ENCODE data around the gene FBF1. TPM values are rescaled to one million over a fixed set of nuclear protein-coding genes. Genes with fewer than 3 reads are reported as not detected.
A peak's percentile ranks its signal among the peaks of the same experiment; 100 is the strongest.

FBF1 gene
- total RNA-seq, 1 experiment from 2014 or later: 22.8 TPM

DNA sequence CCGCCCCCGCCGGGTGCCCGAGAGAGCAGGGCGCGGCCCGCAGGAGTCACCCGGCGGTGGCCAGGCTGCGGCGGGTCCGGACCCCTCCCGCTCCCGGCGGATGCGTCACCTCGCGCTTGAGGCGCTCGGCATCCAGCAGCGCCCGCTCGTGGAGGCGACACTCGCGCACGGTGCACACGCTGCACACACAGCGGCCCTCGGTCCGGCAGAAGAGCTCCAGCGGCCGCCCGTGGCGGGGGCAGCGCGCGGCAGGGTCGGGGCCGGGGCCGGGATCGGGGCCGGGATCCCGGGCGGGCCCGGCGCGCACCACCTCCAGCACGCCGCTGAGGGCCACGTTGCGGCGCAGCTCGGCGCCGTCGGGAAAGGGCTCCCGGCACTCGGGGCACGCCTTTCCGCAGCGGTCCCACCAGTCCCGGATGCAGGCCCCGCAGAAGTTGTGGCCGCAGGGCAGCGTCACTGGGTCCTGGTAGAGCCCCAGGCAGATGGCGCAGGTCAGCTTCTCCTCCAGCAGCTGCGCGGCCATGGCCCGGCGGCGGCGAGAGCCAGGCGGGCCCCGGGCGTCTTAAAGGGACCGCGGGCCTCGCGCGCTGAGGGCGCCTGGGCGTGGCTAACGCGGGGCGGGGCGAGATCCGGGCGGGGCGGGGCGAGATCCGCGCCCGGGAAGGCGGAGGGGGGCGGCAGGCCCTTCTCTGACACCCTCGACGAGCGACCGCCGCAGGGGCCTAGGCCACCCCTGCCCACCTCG, 44.3 kb downstream of the FBF1 start, which contains the start of gene TRIM65 (continued):
- TF ChIP-seq CTCF (IDR thresholded peaks at IDR 0.05 in 2 of 3, conservative IDR thresholded peaks at IDR 0.05 in 1 of 3; ENCODE audit: borderline replicate concordance in 1 of 3, insufficient read depth in 1 of 3, low read depth in 2 of 3, low read length in 2 of 3) (peak in 1 of 3 experiments; percentile 0; a peak in 1 of 6 replicates), SIN3A (IDR thresholded peaks at IDR 0.05; ENCODE audit: low read depth) (peak; percentile 89), SRF (IDR thresholded peaks at IDR 0.05; ENCODE audit: low read depth) (no peak), EGR1 (IDR thresholded peaks at IDR 0.05; ENCODE audit: low read depth) (no peak), CBX3 (IDR thresholded peaks at IDR 0.05; ENCODE audit: low read depth) (no peak), EZH2phosphoT487 (IDR thresholded peaks at IDR 0.05; ENCODE audit: borderline replicate concordance) (no peak), SP1 (IDR thresholded peaks at IDR 0.05; ENCODE audit: low read depth) (no peak; the same call in 1 of the 2 replicates)
- TF ChIP-seq, protein P1, sequence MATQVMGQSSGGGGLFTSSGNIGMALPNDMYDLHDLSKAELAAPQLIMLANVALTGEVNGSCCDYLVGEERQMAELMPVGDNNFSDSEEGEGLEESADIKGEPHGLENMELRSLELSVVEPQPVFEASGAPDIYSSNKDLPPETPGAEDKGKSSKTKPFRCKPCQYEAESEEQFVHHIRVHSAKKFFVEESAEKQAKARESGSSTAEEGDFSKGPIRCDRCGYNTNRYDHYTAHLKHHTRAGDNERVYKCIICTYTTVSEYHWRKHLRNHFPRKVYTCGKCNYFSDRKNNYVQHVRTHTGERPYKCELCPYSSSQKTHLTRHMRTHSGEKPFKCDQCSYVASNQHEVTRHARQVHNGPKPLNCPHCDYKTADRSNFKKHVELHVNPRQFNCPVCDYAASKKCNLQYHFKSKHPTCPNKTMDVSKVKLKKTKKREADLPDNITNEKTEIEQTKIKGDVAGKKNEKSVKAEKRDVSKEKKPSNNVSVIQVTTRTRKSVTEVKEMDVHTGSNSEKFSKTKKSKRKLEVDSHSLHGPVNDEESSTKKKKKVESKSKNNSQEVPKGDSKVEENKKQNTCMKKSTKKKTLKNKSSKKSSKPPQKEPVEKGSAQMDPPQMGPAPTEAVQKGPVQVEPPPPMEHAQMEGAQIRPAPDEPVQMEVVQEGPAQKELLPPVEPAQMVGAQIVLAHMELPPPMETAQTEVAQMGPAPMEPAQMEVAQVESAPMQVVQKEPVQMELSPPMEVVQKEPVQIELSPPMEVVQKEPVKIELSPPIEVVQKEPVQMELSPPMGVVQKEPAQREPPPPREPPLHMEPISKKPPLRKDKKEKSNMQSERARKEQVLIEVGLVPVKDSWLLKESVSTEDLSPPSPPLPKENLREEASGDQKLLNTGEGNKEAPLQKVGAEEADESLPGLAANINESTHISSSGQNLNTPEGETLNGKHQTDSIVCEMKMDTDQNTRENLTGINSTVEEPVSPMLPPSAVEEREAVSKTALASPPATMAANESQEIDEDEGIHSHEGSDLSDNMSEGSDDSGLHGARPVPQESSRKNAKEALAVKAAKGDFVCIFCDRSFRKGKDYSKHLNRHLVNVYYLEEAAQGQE (IDR thresholded peaks at IDR 0.05; ENCODE audit: low read depth): no peak
- TF ChIP-seq, protein P2, sequence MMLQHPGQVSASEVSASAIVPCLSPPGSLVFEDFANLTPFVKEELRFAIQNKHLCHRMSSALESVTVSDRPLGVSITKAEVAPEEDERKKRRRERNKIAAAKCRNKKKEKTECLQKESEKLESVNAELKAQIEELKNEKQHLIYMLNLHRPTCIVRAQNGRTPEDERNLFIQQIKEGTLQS (IDR thresholded peaks at IDR 0.05): no peak
- TF ChIP-seq, protein P3, sequence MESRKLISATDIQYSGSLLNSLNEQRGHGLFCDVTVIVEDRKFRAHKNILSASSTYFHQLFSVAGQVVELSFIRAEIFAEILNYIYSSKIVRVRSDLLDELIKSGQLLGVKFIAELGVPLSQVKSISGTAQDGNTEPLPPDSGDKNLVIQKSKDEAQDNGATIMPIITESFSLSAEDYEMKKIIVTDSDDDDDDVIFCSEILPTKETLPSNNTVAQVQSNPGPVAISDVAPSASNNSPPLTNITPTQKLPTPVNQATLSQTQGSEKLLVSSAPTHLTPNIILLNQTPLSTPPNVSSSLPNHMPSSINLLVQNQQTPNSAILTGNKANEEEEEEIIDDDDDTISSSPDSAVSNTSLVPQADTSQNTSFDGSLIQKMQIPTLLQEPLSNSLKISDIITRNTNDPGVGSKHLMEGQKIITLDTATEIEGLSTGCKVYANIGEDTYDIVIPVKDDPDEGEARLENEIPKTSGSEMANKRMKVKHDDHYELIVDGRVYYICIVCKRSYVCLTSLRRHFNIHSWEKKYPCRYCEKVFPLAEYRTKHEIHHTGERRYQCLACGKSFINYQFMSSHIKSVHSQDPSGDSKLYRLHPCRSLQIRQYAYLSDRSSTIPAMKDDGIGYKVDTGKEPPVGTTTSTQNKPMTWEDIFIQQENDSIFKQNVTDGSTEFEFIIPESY (IDR thresholded peaks at IDR 0.05; ENCODE audit: extremely low read depth, insufficient replicate concordance, low read length): no peak

All from HCT116 (cell line).